GM18520 (cell line): ENCODE results near the gene ITIH2.

Experiments
- ATAC-seq: cut with Tn5 transposase; IDR thresholded peaks from one replicate; pipeline ENCODE4 v1.9.1; 2021; ENCODE audit not compliant: unreplicated experiment

ITIH2 gene

DNA sequence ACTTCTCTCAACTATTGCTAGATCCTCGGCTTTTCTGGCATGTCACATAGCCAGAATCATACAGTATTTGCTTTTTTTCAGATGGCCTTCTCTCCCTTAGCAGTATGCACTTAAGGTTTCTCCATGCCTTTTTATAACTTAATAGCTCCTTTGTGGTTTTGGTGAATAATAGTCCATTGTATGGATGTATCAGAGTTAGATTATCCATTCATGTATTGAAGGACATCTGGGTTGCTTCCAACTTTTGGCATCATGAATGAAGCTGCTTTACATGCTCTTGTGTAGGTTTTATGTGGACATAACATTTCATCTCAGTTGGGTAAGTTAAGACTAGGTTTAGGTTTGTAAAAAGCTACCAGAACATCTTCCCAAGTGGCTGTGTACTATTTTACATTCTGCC is 89.4 kb downstream of the ITIH2 start:
- no peak for ATAC-seq

DNA sequence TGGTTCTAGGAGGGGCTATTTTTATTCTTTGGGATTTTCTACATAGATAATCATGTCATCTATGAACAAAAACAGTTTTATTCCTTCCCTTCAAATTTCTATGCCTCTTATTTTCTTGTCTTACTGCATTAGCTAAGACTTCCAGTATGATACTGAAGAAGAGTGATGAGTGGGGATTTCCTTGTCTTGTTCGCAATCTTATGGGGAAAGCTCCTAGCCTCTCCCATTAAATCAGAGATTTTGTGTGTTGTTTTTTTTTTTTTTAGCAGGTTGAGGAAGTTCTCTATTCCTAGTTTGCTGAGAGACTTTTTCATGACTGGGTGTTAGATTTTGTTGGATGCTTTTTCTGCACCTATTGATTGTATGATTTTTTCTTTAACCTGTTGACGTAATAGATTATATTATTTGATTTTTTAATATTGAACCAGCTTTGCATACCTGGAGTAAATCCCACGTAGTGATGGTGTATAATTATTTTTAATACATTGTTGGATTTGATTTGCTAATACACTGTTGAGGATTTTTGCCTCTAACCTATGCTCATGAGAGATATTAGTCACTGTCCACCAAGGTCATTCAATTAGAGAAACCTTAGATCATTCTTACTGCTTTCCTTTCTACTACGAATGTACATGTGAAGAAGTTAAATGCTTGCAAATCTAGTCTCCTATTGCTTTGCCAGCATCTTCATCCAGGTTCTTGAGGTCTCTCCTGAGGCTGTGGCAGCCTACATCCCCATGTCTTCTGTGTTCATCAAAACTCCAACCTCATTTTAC is 91.3 kb downstream of the ITIH2 start:
- no peak for ATAC-seq

DNA sequence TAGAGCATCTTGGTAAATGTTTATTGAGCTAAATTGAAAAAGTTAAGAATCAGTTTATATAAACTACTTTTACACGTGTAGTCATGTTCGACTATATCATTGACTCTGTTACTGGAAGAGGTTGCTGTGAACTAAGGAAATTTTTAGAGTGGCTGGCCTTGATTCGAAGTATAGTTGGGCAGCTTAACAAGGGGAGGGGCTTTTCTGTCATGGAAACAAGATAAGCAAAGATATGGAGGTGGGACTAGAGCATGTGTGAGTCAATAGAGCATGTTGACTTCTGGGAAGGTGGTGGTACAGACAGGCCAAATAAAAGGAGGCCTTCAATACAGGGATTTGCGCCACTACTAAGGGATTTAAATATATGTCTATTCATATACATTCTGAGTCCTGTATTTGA is 92.5 kb downstream of the ITIH2 start:
- no peak for ATAC-seq

DNA sequence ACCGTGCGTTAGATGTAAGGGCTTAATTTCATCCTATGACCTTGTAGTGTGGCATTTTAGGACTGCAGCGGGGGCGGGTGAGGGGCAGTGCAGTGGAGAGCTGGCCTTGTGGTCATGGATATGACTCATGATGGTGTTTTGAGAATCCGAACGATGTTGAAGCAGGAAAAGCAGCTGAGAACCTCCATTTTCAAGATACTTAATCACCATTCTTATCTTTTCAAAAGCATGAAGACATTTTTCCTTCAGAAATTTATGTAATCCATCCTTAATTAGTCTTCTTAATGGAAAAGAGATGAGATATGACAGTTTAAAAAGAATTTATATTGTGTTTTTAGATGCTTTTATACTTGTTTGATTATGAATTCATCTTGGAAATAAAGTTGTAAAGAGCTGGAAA is 94.5 kb downstream of the ITIH2 start:
- no peak for ATAC-seq
